HG02885 (cell line): ENCODE results near the gene PLXDC2.
"Not testable (repeated sequence)": the region's sequence is repeated elsewhere in the genome, so short reads cannot be mapped to it uniquely, and the experiment has no call there.

Experiments used
- ATAC-seq: cut with Tn5 transposase; IDR thresholded peaks from one replicate; pipeline ENCODE4 v1.9.1; 2021; ENCODE audit warnings: mild to moderate bottlenecking; ENCODE audit not compliant: unreplicated experiment, poor library complexity

The PLXDC2 gene

GRCh38 chr10:20007426-20007825, 191.2 kb downstream of the PLXDC2 start:
- no peak for ATAC-seq

GRCh38 chr10:20013991-20014750, 197.9 kb downstream of the PLXDC2 start:
- ATAC-seq: no peak

GRCh38 chr10:20017961-20018360, 201.7 kb downstream of the PLXDC2 start:
- ATAC-seq: no peak

- no peak for ATAC-seq
Observed at GRCh38 chr10:20020677-20021076, 204.4 kb downstream of the PLXDC2 start.

GRCh38 chr10:20029523-20029922, 213.3 kb downstream of the PLXDC2 start:
- ATAC-seq: no peak

- no peak for ATAC-seq
Observed at GRCh38 chr10:20033476-20033875, 217.2 kb downstream of the PLXDC2 start.

GRCh38 chr10:20034732-20035131, 218.5 kb downstream of the PLXDC2 start:
- no peak for ATAC-seq

- ATAC-seq: no peak
Observed at GRCh38 chr10:20040012-20040411, 223.8 kb downstream of the PLXDC2 start.

- ATAC-seq: no peak
Observed at GRCh38 chr10:20041931-20042330, 225.7 kb downstream of the PLXDC2 start.

GRCh38 chr10:20045100-20045499, 228.9 kb downstream of the PLXDC2 start:
- ATAC-seq: not testable (repeated sequence)

GRCh38 chr10:20048161-20048560, 231.9 kb downstream of the PLXDC2 start:
- no peak for ATAC-seq

GRCh38 chr10:20058135-20058534, 241.9 kb downstream of the PLXDC2 start:
- no peak for ATAC-seq

- ATAC-seq: no peak
Observed at GRCh38 chr10:20059084-20059835, 243.0 kb downstream of the PLXDC2 start.

- ATAC-seq: no peak
Observed at GRCh38 chr10:20065814-20066213, 249.6 kb downstream of the PLXDC2 start.

- ATAC-seq: no peak
Observed at GRCh38 chr10:20073167-20073566, 256.9 kb downstream of the PLXDC2 start.

- ATAC-seq: no peak
Observed at GRCh38 chr10:20075713-20076112, 259.5 kb downstream of the PLXDC2 start.

GRCh38 chr10:20084451-20084850, 268.2 kb downstream of the PLXDC2 start:
- no peak for ATAC-seq

- ATAC-seq: no peak
Observed at GRCh38 chr10:20085115-20085514, 268.9 kb downstream of the PLXDC2 start.

- no peak for ATAC-seq
Observed at GRCh38 chr10:20087353-20087752, 271.1 kb downstream of the PLXDC2 start.

GRCh38 chr10:20088061-20088701, 271.9 kb downstream of the PLXDC2 start:
- ATAC-seq: no peak

GRCh38 chr10:20089879-20090278, 273.6 kb downstream of the PLXDC2 start:
- ATAC-seq: no peak
